GM21737 (cell line): ENCODE data around the gene TOB2.
A peak's percentile ranks its signal among the peaks of the same experiment; 100 is the strongest.

Experiments used
- ATAC-seq: cut with Tn5 transposase; IDR thresholded peaks from one replicate; pipeline ENCODE4 v1.9.1; 2021; ENCODE audit warnings: mild to moderate bottlenecking, moderate library complexity; ENCODE audit not compliant: unreplicated experiment

Gene TOB2

DNA sequence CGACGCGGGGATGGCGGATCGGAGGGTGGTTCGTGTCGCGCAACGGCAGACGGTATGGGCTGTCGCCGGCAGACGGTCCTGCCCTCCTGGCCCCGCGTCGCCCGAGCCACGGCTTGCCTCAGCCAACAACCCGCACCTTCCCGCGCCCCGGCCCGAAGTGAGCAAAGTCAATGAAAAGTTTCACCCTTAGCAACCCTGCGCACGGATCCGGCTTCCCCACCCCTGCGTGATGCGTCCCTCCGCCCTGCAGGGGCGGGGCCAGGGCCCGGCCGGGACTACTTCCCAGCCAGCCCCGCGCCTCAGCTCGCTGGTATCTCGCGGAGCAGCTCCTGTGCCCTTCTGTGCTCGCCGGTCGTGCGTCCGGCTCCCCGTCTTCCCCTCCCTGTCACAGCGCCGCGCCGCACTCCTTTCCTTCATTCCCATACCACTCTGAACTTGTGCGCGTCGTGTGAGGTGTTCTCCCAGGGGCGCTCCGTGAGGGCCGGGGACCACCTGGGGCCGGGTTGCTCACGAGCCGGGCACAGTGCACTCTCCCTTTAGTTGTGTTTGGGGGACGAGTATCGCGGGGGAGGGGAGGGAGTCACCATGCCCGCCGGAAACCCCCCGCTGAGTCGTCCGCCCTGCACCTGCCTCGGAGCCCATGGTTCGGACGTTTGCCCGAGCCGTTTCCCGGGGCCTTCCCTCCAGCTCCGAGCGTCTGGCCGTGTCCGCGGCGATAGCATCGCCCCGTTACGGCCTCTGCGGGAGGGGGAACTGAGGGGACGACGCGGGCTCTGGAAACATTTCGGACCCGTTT, at the start of gene TOB2:
TSS of gene TOB2 (minus strand) at position 163 of the 796 bp plus-strand sequence. CDS start 9,456 bp downstream, outside the sequence.
- peak; percentile 44 for ATAC-seq

- no peak for ATAC-seq
Measured at GRCh38 chr22:41491374-41492100, 44.9 kb upstream of the TOB2 start.

- no peak for ATAC-seq
Measured at GRCh38 chr22:41488596-41489385, 42.2 kb upstream of the TOB2 start.

GRCh38 chr22:41488076-41488475, 41.5 kb upstream of the TOB2 start:
- no peak for ATAC-seq

- no peak for ATAC-seq
Measured at GRCh38 chr22:41487037-41487935, 40.7 kb upstream of the TOB2 start.

GRCh38 chr22:41485033-41485432, 38.4 kb upstream of the TOB2 start:
- ATAC-seq = no peak

DNA sequence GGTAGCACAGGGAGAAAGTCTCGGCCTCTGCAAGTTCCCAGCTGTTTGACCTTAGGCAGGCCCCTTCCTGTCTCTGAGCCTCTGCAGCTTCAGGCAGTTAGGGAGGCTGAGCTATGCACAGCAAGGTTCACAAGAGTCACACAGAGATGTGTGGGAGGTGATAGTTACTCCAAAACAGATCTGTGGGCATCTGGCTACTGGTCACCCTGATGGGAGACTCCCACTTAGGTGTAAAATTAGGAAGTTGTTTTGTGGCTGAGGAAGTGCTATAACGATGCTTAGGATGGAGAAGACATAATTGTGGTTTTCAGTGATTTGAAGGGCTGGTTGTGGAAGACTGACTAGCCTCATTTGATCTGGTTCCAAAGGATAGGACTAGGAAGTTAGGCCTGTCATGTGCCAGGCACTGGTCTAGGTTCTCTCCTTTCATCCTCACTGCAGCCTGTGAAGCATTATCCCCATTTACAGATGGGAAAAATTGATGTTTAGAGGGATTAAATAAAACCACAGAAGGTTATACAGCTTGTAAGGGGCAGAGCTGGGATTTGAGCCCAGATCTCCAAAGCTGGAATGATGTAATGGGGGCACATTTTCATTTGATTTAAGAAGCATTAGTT, 35.8 kb upstream of the TOB2 start:
- no peak for ATAC-seq

- no peak for ATAC-seq
Measured at GRCh38 chr22:41481925-41482318, 35.3 kb upstream of the TOB2 start.

DNA sequence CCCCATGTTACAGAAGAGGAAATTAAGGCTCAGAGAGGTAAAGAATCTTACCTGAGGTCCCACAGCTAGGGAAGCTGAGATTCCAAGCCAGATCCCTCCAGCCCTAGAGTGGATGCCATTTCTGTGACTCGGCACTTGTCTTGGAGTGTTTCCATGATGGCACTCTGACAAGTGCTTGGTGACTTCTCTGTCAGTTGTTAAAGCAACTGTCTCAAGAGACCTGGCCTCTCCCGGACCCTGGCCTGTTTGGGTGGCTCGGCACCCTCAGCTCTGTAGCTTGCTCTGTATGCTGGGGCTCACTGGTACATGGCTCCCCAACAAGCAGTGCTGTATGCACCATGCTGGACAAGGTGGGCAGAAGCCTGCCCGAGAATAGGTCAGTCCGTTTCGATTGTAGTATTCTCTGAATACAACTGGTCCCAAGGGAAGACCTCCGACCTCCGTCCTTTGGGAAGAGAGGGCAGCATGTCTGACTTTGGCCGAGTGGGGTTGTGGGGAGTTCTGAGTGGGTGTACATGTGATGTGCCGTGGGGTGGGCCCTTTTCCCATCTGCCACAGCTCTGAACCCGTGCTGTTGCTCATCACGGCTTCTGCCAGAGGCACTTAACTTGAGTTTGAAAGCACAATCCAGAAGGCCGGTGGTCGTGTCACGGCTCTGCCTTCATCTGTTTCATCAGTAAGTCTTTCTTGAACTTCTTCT, 34.7 kb upstream of the TOB2 start:
- no peak for ATAC-seq

DNA sequence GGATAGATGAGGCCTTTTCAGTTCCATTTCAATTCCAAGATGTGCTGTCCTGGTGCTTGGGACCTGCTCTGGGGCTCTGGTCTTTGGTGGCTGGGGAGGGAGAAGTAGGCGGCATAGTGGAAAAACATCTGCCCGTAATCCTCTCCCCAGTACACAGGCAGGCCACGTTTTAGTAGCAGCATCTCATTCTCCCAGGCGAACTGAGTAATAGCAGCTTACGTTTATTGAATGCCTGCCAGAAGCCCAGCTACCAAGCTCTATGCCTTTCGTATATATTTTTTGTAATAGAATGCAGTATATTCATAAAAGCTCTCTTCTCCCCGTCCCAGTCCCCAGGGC, 33.8 kb upstream of the TOB2 start:
- ATAC-seq = no peak

DNA sequence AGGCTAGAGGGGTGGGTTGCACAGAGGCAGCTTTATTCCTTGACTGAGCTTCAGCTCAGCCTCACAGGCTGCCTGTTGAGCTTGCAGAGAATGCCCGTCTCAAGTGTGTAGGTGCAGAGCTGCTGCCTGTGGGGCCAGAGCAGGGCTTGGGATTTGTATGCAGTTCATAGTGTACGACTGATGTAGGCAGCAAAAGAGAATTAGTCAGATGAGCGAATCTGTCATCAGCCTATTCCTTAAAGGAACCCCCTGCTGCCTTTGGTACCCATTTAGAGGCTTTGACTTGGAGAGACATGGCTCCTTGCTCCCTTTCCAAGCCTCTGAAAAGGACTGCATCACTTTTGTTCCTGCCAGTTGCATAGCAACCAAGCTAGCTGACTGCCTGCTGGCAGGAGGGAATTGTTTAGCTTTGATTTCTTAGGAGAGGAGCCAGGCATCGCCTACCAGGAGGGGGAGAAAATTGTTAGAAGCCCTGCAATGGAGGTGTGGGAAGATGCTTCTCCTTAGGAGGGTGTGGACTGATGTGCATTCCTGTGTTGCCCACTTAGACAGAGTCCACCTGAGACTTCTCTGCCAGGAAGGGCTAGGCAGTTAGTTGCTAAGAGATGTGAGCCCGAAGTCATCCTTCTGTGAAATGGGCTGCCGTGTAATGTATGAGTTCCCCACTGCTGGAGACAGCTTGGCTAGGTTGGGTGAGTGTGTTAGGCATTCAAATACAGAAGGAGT, 33.2 kb upstream of the TOB2 start:
- ATAC-seq = no peak

GRCh38 chr22:41478891-41479521, 32.4 kb upstream of the TOB2 start:
- ATAC-seq = no peak

DNA sequence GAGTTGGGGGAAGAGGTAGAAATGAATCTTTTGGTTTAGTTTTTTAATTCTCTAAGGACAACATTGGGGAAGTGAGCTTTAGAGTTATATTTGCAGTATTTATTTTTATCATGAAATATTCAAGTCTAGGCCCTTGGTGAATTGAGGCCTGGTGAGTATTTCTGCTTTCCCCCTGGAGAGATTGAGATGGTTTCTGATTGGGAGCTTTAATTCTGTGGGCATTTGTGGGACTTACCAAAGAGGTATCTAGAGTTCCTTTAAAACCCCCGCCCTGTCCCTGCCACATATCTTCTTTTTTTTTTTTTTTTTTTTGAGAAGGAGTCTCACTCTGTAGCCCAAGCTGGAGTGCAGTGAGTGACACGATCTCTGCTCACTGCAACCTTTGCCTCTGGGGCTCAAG, 31.9 kb upstream of the TOB2 start:
- ATAC-seq = no peak

DNA sequence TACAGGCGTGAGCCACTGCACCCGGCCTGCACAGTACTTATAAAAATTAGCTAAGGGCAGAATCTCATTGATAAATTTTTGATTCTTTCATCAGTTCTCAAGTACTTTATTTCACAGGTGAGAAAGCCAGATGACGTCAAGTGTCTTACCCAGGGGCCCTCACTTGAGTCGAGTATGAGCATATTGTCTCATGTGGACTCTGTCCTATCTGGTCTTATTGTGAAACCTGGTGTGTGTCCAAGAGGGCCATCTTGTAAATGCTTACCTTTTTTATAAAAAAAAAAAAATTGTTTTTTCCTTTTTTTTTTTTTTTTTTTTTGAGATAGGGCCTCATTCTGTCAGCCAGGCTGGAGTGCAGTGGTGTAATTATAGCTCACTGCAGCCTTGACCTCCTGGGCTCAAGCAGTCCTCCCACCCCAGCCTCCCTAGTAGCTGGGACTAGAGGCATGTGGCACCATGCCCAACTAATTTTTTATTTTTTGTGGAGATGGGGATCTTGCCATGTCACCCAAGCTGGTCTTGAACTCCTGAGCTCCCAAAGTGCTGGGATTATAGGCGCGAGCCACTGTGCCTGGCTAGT, 28.4 kb upstream of the TOB2 start:
- ATAC-seq = no peak

GRCh38 chr22:41471568-41471967, 25.0 kb upstream of the TOB2 start:
- no peak for ATAC-seq

DNA sequence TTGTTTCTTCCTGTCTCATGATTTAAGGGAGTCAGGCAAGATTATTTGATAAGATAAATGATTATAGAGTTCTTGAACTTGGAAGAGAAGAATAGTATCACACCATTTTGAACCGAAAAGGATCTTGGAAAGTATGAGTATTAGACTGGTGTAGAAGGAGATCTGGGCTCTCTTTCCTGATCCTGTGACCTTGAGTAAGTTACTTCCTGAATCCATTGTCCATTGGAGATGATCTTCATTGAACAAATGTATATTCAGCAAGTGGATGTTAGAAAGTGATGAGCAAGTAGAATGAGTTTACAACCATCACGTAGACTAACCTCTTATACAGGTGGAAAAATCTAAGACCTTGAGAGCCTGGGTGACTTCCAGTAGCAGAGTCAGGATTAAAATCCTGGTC, 24.3 kb upstream of the TOB2 start:
- no peak for ATAC-seq

GRCh38 chr22:41469218-41469851, 22.7 kb upstream of the TOB2 start:
- ATAC-seq = peak; percentile 1
